Lower leg skin (tissue), 3 donors: ENCODE measurements around the gene SP1.

Experiments
- POLR2A ChIP-seq, 2 donors: fragments of 450-650 bp; IDR thresholded peaks; one replicate each; pipeline ENCODE4 v1.6.1; 2016 to 2017; ENCODE audit warnings: antibody characterized with exemption in 2 of 2, mild to moderate bottlenecking in 1 of 2, moderate library complexity in 1 of 2
- TF ChIP-seq, protein P1 (sequence below), 3 donors: fragments of 450-650 bp; IDR thresholded peaks; one replicate each; pipeline ENCODE4 v1.5.1; 2016; ENCODE audit warnings: antibody characterized with exemption in 3 of 3, mild to moderate bottlenecking in 3 of 3, moderate library complexity in 2 of 3

DNA sequence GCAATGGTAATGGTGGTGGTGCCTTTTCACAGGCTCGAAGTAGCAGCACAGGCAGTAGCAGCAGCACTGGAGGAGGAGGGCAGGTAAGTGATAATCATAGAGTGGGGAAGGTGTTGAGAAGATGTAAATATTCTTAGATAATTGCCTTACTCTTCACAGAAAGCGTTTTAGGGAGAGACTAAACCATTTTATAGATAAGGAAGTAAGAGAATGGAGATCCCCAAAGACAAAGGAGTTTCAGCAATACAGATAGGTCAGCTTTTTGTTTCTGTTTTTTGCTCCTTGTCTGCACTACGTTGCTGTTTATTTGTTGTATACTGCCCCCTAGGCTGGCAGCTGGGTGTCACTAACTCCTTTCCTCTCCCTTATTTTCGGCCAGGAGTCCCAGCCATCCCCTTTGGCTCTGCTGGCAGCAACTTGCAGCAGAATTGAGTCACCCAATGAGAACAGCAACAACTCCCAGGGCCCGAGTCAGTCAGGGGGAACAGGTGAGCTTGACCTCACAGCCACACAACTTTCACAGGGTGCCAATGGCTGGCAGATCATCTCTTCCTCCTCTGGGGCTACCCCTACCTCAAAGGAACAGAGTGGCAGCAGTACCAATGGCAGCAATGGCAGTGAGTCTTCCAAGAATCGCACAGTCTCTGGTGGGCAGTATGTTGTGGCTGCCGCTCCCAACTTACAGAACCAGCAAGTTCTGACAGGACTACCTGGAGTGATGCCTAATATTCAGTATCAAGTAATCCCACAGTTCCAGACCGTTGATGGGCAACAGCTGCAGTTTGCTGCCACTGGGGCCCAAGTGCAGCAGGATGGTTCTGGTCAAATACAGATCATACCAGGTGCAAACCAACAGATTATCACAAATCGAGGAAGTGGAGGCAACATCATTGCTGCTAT, 2.0 kb downstream of the SP1 start:
- TF ChIP-seq, protein P1, sequence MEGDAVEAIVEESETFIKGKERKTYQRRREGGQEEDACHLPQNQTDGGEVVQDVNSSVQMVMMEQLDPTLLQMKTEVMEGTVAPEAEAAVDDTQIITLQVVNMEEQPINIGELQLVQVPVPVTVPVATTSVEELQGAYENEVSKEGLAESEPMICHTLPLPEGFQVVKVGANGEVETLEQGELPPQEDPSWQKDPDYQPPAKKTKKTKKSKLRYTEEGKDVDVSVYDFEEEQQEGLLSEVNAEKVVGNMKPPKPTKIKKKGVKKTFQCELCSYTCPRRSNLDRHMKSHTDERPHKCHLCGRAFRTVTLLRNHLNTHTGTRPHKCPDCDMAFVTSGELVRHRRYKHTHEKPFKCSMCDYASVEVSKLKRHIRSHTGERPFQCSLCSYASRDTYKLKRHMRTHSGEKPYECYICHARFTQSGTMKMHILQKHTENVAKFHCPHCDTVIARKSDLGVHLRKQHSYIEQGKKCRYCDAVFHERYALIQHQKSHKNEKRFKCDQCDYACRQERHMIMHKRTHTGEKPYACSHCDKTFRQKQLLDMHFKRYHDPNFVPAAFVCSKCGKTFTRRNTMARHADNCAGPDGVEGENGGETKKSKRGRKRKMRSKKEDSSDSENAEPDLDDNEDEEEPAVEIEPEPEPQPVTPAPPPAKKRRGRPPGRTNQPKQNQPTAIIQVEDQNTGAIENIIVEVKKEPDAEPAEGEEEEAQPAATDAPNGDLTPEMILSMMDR (IDR thresholded peaks at IDR 0.05), result no peak
- no peak for TF ChIP-seq POLR2A (IDR thresholded peaks at IDR 0.05)
